BE2C (cell line): ENCODE data around the gene SLC24A3.

Experiments
- DNase-seq: peaks from one replicate; pipeline ENCODE4 v3.0.0-alpha.2; 2020
- H3K27me3 ChIP-seq: fragments of 250-450 bp; sonication (Bioruptor Pico); 2 replicates; pipeline ENCODE4 v1.5.1; 2020; ENCODE audit warnings: mild to moderate bottlenecking
- H3K36me3 ChIP-seq: fragments of 250-450 bp; sonication (Bioruptor Pico); 2 replicates; pipeline ENCODE4 v1.5.1; 2020; ENCODE audit warnings: mild to moderate bottlenecking
- H3K4me1 ChIP-seq: fragments of 250-450 bp; sonication (Bioruptor Pico); 2 replicates; pipeline ENCODE4 v1.5.1; 2020
- H3K4me3 ChIP-seq: 2 replicates; pipeline ENCODE4 v1.5.1; 2011; ENCODE audit warnings: low read depth, low read length
- H3K9me3 ChIP-seq: fragments of 250-450 bp; sonication (Bioruptor Pico); 2 replicates; pipeline ENCODE4 v1.5.1; 2020
- CTCF ChIP-seq: IDR thresholded peaks from 2 replicates; pipeline ENCODE4 v1.5.1; 2012; ENCODE audit warnings: mild to moderate bottlenecking, low read depth, low read length

SLC24A3 gene

GRCh38 chr20:19211661-19212468 is 577 bp upstream of the SLC24A3 start:
- Histone ChIP-seq H3K4me1 (no peaks in the 10 kb centered on the region), H3K36me3 (no peaks in the 10 kb centered on the region), H3K9me3 (no peaks in the 10 kb centered on the region), H3K27me3 (peaks cover 34% of the 10 kb centered on the region), H3K4me3 (no peak overlapping the region)
- DNase-seq, result no peak
- no peak for TF ChIP-seq CTCF

- Histone ChIP-seq H3K4me3 (no peak overlapping the region), H3K27me3 (peaks cover 34% of the 10 kb centered on the region), H3K9me3 (no peaks in the 10 kb centered on the region), H3K4me1 (no peaks in the 10 kb centered on the region), H3K36me3 (no peaks in the 10 kb centered on the region)
- DNase-seq, result peak; percentile 33
- TF ChIP-seq CTCF, result no peak
Measured at GRCh38 chr20:19212821-19213502, 520 bp downstream of the SLC24A3 start.

- Histone ChIP-seq H3K36me3 (no peaks in the 10 kb centered on the region), H3K9me3 (no peaks in the 10 kb centered on the region), H3K4me1 (no peaks in the 10 kb centered on the region), H3K4me3 (no peak overlapping the region), H3K27me3 (peaks cover 34% of the 10 kb centered on the region)
- no peak for TF ChIP-seq CTCF
- DNase-seq, result no peak
Measured at GRCh38 chr20:19213946-19214490, 1.6 kb downstream of the SLC24A3 start.

GRCh38 chr20:19218411-19218810 is 6.0 kb downstream of the SLC24A3 start:
- Histone ChIP-seq H3K9me3 (no peaks in the 10 kb centered on the region), H3K4me3 (no peak overlapping the region), H3K4me1 (no peaks in the 10 kb centered on the region), H3K36me3 (no peaks in the 10 kb centered on the region), H3K27me3 (peaks cover 7% of the 10 kb centered on the region)
- no peak for TF ChIP-seq CTCF
- no peak for DNase-seq

- Histone ChIP-seq H3K4me1 (no peaks in the 10 kb centered on the region), H3K4me3 (no peak overlapping the region), H3K36me3 (no peaks in the 10 kb centered on the region), H3K9me3 (no peaks in the 10 kb centered on the region), H3K27me3 (no peaks in the 10 kb centered on the region)
- TF ChIP-seq CTCF, result no peak
- DNase-seq, result no peak
Measured at GRCh38 chr20:19222520-19223040, 10.1 kb downstream of the SLC24A3 start.
